22Rv1 (cell line): Measurements from ENCODE around the gene ATG13.

Experiments
- CTCF ChIP-seq: fragments of 450-650 bp; IDR thresholded peaks from 2 replicates; pipeline ENCODE4 v1.5.1; 2017; ENCODE audit warnings: mild to moderate bottlenecking
- ZFX ChIP-seq: fragments of 450-650 bp; IDR thresholded peaks from 2 replicates; pipeline ENCODE4 v1.6.1; 2017; ENCODE audit warnings: antibody characterized with exemption, borderline replicate concordance

- TF ChIP-seq CTCF (no peak), ZFX (no peak)
Observed at GRCh38 chr11:46661836-46662235, 44.5 kb downstream of the ATG13 start.
